Activated CD8-positive, alpha-beta memory T cell treated with anti-CD3 and anti-CD28 coated beads for 48 hours (primary cell): ENCODE results near the gene RAMP1.
"Not testable (repeated sequence)": the region's sequence is repeated elsewhere in the genome, so short reads cannot be mapped to it uniquely, and the experiment has no call there.

Source experiments
- DNase-seq, 3 experiments: peaks; one replicate each; pipeline ENCODE4 v3.0.0-alpha.2; 2020; ENCODE audit warnings: low read depth in 2 of 3, low spot score in 2 of 3

Gene RAMP1

GRCh38 chr2:237946423-237946822 is 87.0 kb downstream of the RAMP1 start:
- no peak for DNase-seq

GRCh38 chr2:237951354-237951753 is 91.9 kb downstream of the RAMP1 start:
- not testable (repeated sequence) for DNase-seq

GRCh38 chr2:237951878-237952277 is 92.5 kb downstream of the RAMP1 start:
- DNase-seq: no peak

- DNase-seq: no peak
Observed at GRCh38 chr2:237952851-237953250, 93.4 kb downstream of the RAMP1 start.

GRCh38 chr2:237955640-237956401 is 96.4 kb downstream of the RAMP1 start:
- no peak for DNase-seq

- no peak for DNase-seq
Observed at GRCh38 chr2:237956402-237956736, 96.9 kb downstream of the RAMP1 start.

- no peak for DNase-seq
Observed at GRCh38 chr2:237961637-237962036, 102.2 kb downstream of the RAMP1 start.
